Measurements from ENCODE around the gene PLEKHG3.
A peak's percentile ranks its signal among the peaks of the same experiment; 100 is the strongest.
"Not testable (repeated sequence)": the region's sequence is repeated elsewhere in the genome, so short reads cannot be mapped to it uniquely, and the experiment has no call there.

The PLEKHG3 gene

DNA sequence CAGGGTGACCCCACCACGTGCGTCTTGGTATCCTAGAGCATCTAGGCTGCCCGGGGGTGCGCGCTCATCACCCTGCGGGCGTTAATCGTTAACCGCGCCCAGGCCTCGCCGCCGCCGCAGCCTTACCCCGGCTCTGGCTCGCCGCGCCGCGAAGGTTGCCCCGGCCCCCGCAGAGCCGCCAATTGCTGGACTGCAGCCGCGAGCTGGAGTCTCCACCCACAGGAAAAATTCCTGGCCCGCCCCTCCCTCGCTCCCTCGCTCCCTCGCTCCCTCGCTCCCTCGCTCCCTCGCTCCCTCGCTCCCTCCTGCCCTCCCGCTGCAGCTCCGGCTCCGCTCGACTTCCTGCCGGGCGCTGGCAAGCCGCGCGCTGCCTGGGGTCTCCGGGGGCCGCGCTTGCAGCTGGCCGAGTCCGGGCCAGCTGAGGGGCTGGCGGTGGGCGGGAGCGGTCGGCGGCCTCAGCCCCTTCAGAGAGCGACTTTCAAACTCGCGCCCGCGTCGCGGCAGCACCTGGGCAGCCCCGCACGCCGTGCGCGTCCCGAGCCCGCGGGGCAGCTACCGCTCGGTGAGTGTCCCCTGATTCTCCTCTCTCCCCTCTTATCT is at the start of gene PLEKHG3:
TSS of gene PLEKHG3 (plus strand) at position 282 of the 600 bp plus-strand sequence. CDS start 23,208 bp downstream, outside the sequence.
- no peak for DNase-seq

DNA sequence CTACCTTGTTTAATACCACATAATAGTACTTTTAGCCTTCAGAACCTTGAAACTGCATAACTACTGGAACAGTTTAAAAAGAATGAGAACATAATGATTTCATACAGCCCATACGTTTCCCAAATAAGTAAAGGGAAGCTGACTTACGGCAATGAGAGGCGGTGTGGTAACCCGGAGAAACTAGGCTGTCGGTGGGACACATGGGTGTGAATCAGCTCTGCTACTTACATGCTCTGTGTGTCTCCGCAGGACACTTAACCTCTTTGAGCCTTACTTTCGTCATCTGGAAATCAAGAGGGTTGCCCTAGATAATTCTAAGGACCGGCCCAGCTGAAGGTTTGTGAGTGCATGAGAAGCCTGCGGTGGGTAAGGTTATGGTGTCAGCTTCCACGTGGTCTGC is 49.3 kb upstream of the PLEKHG3 start:
- DNase-seq, result no peak

DNA sequence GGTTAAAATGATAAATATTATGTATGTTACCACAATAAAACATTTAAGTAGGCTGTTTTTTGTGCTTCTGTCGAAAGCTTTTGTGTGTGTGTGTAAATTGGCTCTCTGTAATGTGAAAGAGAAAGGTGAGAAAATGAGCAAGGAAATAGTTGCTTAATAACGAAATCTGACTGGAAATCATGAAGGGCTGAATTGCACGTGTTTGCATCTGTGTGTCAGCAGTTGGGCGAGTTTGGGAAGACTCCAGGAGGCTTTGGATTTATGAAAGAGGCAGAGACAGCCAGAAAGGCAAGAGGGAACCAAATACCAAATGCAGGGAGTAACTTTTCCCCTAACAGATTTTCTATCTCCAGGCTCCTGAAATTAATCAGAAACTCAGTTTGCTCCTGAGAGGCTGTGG is 47.2 kb upstream of the PLEKHG3 start:
- no peak for DNase-seq

DNA sequence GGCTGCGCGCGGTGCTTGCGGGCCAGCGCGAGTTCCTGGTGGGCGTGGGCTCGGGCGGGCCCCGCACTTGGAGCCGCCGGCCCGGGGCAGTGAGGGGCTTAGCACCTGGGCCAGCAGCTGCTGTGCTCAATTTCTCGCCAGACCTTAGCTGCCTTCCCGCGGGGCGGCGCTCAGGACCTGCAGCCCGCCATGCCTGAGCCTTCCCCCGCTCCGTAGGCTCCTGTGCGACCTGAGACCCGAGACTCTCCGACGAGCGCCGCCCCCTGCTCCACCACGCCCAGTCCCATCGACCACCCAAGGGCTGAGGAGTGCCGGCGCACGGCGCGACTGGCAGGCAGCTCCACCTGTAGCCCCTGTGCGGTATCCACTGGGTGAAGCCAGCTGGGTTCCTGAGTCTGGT is 46.0 kb upstream of the PLEKHG3 start:
- no peak for DNase-seq

DNA sequence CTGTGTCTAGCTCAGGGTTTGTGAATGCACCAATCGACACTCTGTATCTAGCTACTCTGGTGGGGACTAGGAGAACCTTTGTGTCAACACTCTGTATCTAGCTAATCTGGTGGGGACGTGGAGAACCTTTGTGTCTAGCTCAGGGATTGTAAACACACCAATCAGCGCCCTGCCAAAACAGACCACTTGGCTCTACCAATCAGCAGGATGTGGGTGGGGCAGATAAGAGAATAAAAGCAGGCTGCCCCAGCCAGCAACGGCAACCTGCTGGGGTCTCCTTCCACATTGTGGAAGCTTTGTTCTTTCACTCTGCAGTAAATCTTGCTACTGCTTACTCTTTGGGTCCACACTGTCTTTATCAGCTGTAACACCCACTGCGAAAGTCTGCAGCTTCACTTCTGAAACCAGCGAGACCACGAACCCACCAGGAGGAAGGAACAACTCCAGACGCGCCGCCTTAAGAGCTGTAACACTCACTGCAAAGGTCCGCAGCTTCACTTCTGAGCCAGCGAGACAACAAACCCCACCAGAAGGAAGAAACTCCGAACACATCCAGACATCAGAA is 45.4 kb upstream of the PLEKHG3 start:
- not testable (repeated sequence) for DNase-seq

DNA sequence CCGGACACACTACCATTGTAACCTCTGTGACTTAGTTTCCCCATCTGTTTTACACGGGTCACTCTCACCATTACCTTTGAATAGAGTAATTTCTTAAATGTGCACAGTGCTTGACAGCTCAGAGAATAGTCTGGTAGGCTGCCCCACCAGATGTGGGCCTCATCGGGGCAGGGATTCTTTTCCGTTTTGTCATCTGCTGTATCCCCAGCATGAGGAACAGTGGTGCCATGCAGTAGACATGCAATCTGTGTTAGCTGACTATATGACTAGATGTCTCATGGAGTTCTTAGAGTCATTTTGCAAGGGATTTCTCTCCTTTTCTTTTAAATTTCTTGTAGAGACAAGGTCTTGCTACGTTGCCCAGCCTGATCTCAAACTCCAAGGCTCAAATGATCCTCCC is 44.9 kb upstream of the PLEKHG3 start:
- no peak for DNase-seq

DNA sequence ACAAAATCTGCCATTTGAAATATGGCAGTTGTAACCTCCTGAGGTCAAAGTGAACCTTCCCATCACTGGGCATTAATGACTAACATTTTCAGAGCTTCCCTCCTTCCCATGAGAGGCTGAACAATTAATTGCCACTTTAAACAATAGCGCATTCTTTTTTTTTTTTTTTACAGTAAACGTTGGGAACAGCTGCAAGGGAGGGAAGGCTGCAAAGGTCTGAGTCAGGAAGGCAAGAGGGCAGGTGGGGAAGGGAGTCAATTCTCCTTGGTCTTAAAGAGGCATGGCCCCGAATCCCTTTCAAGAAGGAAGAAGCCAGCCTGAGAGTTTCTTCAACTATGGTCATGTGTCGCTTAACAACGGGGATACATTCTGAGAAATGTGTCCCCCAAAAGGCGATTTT is 41.0 kb upstream of the PLEKHG3 start:
- DNase-seq, result no peak

DNA sequence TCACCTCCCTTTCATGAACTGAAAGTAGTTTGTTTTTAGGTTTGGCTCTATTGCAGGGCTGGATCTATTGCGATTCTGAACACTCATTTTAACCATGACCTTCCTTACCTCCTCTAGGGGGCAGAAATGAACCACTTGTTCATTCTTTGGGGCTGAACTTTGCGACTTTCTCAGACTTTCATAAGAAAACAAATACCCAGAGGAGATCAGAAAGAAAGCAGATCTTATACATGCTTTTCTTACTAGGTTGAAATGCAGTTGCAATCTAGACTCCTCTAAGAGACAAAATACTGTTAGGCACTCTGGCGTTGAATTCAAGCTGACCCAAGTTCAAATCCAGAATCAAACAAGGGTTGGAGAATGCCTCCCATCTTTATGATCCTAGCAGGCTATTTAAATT is 32.6 kb upstream of the PLEKHG3 start:
- no peak for DNase-seq

DNA sequence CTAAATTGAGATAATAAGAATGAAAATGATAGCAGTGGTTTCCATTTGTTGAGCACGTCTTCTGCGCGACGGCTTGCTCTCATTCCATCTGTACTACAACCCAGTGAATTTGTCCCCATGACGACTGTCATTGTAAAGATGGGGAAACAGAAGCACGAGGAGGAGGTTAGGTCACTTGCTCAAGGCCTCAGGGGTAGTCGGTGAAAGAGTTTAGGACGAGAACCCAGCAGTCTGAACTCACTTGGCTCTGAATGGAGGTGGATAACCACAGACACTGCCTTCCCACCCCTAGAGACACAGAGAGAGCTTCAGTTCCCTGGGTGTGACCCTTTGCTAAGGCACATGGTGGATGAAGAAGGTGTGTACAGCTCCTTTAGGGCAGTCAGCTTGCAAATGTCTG is 30.9 kb upstream of the PLEKHG3 start:
- DNase-seq, result no peak

DNA sequence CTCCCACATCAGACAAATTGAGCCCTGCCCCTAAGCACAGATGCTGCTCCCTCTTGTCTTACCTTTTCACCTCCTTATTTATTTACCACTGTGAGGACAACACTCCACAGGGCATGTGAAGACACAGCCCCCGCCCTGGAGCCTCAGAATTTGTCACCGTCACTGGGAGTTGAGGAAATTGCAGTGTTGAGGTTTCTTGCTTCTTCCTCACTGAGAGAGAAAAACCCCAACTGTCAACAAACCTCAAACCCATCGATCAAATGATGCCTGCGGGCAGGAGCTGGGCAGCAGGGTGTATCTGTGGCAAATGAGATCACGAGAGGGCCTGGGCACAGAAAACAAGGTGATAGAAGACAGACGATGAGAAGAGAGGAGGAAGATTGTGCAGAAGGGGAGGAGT is 30.5 kb upstream of the PLEKHG3 start:
- DNase-seq, result peak; percentile 17

DNA sequence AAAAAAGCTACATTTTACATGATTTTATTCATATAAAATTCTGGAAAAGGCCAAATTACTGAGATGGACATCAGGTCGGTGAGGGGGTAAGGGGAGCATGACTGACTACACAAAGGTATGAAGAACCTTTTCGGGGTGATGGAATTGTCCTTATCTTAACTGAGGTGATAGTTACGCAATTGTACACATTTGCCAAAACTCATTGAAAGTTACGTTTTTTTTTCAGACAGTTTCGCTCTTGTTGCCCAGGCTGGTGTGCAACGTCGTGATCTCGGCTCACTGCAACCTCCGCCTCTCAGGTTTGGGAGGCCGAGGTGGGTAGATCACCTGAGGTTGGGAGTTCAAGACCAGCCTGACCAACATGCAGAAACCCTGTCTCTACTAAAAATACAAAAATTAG is 29.4 kb upstream of the PLEKHG3 start:
- no peak for DNase-seq

DNA sequence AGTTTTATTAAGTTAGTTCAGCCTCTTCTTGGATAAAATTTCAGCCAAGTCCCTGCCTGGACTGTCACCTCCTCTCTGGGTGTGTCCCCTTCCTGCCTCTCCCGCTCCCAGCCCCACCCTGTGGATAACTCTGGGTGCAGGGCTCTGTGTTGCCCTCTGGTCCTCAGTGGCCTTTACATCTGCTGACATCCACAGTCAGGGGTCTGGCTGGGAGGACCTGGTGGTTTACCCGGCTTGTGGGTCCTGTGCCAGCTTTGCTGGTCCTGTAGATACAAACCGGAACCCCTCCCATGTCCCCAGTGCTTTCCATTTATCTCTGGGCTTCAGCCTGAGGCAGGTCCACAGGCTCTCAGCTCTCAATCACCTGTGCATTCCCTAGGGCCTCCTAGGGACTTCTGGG is 28.9 kb upstream of the PLEKHG3 start:
- DNase-seq, result no peak

DNA sequence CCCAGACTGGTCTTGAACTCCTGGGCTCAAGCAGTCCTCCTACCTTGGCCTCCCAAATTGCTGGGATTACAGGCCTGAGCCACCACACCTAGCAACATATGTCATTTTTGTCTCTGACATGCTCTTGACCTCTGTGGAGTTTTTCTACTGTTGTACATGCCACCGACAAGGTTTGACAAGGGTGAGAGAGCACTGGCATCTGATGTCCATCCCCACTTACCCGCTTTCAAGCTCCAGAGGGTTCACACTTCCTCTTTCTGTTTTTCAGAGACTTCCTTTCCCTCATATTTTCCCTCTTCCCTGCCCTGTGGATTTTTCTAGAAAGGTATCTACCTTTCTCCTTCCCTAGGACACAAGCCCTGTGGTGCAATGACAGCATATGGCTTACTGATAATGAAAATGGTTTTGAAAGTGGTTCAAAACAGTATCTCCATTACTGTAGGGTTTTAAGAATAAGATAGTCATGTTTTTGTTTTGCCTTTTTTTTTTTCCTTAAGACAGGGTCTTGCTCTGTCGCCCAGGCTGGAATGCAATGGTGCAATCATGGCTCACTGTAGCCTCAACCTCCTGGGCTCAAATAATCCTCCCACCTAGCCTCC is 27.7 kb upstream of the PLEKHG3 start:
- no peak for DNase-seq

DNA sequence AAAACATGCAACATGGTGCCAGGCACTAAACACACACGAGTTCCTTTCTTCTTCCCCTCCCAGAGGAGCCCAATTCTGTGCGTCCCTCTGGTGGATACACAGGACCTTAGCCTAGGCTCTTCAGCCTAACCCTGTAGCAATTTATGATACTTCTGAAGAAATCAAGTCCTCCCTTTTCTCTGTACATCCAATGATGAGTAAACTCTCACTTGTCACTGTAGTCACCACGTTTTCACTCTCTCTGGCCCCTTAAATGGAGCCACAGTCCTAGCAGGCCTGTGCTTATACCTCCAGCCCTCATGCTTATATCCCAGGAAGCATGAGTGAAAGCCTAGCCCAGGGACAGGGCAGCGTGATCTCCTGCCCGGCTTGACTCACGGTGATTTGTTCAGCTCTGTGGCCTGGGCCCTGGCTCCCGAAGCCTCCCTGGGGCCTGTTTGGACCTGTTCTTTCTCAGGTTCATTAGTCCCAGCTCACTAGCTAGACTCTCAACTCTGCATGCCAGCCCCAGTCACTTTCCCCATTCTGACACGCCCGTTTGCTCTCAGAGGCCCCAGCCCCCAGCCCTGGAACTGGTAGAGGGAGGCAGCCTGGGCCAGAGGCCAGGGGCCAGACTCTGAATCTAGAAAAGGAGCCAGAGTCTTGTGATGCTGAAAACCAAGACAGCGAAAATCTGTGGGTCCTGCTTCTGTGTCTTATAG is 24.1 kb upstream of the PLEKHG3 start:
- DNase-seq, result no peak

DNA sequence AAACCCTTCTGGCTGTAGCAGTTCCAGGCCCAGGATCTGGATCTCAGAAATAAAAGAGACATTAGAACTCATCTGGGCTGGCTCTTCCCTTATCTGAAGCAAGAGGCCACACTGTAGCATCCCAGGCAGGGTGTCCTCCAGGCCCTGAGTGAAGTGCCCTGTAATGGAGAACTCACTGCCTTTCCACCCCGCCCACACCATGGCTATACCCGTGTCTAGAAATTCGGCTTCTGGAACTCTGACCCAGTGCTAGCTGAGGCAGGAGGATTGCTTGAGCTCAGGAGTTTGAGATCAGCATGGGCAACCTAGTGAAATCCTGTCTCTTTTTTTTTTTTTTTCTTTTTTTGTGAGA is 23.5 kb upstream of the PLEKHG3 start:
- DNase-seq, result no peak

DNA sequence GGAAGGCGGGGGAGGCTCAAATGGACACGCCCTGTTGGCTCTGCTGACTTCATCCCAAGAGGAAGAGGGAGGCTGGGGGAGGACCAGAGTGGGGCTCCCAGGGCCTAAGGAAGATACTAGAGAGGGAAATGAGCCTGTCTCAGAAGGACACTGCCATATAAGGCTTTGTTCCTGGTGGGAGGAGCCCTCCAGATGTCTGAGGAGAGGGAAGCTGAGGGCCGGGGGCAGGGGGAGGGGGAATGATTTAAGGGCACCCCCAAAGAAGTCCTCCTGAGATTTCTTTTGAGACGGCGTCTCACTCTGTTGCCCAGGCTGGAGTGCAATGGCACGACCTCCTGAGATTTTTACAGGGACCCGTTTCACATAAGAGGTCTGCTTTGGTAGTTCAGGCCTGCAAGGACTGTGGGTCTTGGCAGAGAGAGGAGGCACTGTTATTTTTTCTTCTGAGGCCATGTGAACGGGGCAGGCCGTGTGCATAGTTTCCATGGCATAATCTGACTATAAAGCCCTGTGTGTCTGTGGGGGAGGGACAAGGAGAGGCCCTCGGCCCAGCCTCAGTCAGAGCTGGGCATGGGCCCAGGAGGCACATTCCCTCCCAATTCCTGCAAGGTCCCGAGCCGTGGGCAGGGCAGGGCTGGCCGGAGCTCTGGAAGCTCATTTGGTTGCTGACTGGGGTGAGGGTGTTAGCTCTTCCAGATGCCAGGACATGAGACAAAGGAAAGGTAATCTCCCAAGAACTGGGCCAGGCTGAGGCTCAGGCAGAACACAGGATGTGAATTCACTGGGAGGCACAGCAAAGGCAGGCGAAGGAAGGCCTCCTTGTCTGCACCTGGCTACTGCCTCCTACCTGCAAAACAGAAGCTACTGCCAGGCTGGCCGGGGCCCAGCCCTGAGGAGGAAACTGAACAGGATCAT is 22.2 kb upstream of the PLEKHG3 start:
- DNase-seq, result no peak

DNA sequence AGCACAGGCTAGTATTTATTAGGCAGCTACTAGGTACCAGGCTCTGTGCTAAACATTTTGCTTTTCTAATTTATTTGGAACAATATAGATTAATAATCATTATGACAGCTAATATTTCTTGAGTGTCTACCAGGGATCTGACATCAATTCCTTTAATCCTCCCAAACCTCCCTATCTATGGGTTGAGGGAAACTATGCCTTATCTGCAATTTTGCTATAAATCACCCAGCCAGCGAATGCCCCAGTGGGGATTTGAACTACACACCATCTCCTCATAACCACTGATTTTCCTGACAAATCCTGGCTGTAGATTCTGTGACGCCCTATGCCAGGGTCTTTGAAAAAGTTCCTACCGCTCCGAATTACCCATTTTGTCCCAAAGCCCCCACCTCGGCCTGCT is 21.4 kb upstream of the PLEKHG3 start:
- no peak for DNase-seq

DNA sequence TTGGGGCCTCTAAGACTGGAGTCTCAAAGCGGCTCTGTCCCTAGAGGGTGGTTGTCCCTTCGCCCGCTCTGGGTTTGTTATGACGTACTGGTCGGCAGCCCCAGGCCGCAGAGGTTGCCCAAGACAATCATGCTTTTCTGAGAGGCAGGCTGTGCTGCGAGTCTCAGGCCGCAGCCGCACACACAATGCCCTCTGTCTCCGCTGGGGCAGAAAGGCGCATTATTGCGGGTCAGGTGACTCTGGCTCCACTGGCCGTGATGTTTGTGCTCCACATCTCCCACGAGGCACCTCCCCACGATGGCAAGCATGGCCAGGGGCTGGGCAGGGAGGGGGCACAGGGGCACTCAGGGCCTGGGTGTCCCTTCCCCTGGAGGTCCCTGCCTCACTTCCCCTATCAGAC is 21.0 kb upstream of the PLEKHG3 start:
- no peak for DNase-seq

DNA sequence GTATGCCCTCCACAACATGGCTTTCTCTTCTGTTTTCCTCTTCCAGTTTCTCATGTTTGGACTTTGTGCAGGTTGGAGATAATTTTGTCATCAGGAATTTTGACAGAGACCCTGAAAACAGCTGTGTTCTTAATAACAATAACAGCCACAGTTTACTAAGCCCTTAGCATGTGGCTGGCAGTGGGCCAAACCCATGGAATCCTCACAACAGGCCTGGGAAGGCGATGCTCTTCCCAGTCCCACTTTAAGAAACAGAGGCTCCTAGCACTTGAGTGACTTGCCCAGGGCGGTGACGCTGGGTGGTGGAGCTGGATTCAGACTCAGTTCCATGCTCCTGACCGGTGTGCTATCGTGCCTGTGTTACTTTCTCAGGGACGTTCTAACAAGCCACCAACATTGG is 20.1 kb upstream of the PLEKHG3 start:
- no peak for DNase-seq

DNA sequence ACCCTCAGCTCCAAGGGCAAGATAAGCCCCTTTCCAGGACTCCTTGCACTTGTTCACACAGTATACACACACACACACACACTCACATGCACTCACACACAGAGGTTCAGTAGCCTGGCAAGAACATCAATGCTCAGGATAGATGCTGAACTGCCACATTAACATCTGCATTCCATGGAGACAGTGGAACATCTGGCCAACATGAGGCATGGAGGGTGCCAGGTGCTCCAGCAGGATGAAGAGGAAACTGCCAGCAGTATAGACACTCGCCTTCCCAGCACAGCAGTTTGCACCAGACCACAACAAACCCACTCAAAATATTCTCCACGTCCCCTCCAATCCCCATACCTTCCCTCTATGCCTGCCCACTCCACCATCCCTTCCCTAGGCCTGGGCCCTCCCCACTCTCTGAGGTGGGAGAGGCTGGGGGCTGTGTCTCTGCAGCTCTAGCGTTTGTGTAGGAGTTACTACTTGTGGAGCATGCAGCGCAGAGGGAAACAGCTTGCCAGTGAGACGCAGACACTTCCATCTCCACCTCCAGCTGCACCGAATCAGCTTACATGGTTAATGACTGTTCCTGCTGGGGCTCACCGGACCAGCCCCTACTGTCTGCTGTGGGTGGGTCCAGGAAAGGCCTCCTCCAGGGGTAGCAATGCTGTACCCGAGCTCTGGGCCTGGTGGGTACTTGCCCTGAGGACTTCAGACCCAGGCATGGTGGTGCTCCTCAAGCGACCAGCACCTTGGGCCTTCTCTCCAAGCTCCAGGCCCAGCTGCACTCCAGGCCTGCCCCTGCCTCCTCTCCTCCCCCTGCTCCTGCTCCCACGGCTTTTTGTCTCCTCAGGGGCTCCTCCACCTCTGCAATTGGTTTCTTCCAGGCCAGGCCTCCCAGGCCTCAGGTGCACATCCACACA is 18.6 kb upstream of the PLEKHG3 start:
- no peak for DNase-seq

DNA sequence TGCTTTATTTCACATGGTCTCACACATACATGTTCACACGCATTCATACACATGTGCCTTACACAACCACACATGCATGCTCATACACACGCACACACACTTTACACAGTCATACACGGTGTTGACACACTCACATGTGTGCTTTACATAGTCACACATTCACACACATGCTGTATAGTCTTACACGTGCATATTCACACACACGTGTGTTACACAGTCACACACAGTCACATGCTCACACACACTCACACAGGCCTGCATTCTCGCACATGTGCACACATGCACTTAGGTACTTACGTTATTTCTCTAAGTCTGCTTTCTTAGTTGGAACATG is 18.0 kb upstream of the PLEKHG3 start:
- DNase-seq, result no peak

DNA sequence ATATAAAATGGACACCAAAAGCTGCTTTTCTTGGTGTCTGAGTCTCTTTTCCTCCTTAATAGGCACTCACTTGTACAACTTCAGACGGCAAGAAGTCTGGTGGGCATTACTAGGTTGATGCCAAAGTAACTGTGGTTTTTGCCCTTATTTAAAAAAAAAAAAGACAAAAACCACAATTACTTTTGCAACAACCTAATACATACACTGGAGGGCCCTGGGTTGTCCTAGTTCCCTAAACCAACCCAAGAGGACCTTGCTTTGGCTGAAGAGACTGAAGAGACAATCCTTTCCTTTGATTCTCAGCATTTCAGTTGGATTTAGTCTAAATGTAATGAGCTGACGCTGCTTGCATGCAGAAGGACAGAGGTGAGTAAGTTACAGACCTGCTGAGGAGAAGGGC is 16.2 kb upstream of the PLEKHG3 start:
- DNase-seq, result no peak

All from activated CD8-positive, alpha-beta memory T cell treated with anti-CD3 and anti-CD28 coated beads, Interleukin-2, amount 50 U/mL, for 4 hours (primary cell).